Chondrocyte (in vitro differentiated cells): ENCODE results near the gene LACTBL1. TPM values are rescaled to one million over a fixed set of nuclear protein-coding genes. Genes with fewer than 3 reads are reported as not detected.
"Not testable (repeated sequence)": the region's sequence is repeated elsewhere in the genome, so short reads cannot be mapped to it uniquely, and the experiment has no call there.

Experiments
- DNase-seq: peaks from one replicate; pipeline ENCODE4 v3.0.0; 2021; ENCODE audit warnings: mixed read lengths, low spot score
- H3K27ac Mint-ChIP-seq: one replicate; pipeline ENCODE4 v1.8.0; 2021; ENCODE audit warnings: mild to moderate bottlenecking, moderate library complexity, mixed read lengths; ENCODE audit not compliant: unreplicated experiment
- H3K27me3 Mint-ChIP-seq: 2 replicates; pipeline ENCODE4 v1.8.0; 2021; ENCODE audit warnings: low read depth, mixed read lengths
- H3K36me3 Mint-ChIP-seq: 2 replicates; pipeline ENCODE4 v1.8.0; 2021; ENCODE audit warnings: low read depth, mixed read lengths
- H3K4me1 Mint-ChIP-seq: 2 replicates; pipeline ENCODE4 v1.8.0; 2021; ENCODE audit warnings: low read depth, mild to moderate bottlenecking, mixed read lengths
- H3K4me3 Mint-ChIP-seq: one replicate; pipeline ENCODE4 v1.8.0; 2021; ENCODE audit warnings: mild to moderate bottlenecking, moderate library complexity, mixed read lengths; ENCODE audit not compliant: unreplicated experiment
- H3K9me3 Mint-ChIP-seq: 2 replicates; pipeline ENCODE4 v1.8.0; 2021; ENCODE audit warnings: low read depth, mixed read lengths
- total RNA-seq: library from RNA; stranded (reverse); gene quantifications from 3 replicates; pipeline ENCODE4 v1.2.1, GENCODE V29; 2021
- TF ChIP-seq, protein P1 (sequence below): fragments of 200-600 bp; sonication (generic); IDR thresholded peaks from 2 replicates; pipeline ENCODE4 v1.5.0; 2021; ENCODE audit warnings: antibody characterized with exemption, mild to moderate bottlenecking, moderate library complexity

LACTBL1 gene
- total RNA-seq, 1 donor from 2014 or later: not detected

DNA sequence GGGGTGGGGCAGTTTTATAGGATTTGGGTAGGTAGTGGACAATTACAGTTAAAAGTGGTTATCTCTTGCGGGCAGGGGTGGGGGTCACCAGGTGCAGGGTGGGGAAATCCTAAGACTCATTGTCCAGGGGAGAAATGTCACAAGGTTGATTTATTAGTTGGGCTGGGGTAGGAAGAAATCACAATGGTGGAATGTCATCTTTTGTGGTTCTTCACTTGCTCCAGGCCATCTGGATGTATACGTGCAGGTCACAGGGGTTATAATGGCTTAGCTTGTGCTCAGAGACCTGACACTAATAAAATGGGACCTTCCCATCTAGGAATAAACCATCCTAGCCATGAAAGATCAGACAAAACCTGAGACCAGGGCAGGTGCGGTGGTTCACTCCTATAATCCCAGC is 31.4 kb upstream of the LACTBL1 start:
- no peaks in the 10 kb centered on the region for H3K9me3 Mint-ChIP-seq
- no peaks in the 10 kb centered on the region for H3K36me3 Mint-ChIP-seq
- no peaks in the 10 kb centered on the region for H3K4me1 Mint-ChIP-seq
- no peak for DNase-seq
- TF ChIP-seq, protein P1, sequence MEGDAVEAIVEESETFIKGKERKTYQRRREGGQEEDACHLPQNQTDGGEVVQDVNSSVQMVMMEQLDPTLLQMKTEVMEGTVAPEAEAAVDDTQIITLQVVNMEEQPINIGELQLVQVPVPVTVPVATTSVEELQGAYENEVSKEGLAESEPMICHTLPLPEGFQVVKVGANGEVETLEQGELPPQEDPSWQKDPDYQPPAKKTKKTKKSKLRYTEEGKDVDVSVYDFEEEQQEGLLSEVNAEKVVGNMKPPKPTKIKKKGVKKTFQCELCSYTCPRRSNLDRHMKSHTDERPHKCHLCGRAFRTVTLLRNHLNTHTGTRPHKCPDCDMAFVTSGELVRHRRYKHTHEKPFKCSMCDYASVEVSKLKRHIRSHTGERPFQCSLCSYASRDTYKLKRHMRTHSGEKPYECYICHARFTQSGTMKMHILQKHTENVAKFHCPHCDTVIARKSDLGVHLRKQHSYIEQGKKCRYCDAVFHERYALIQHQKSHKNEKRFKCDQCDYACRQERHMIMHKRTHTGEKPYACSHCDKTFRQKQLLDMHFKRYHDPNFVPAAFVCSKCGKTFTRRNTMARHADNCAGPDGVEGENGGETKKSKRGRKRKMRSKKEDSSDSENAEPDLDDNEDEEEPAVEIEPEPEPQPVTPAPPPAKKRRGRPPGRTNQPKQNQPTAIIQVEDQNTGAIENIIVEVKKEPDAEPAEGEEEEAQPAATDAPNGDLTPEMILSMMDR: no peak
- H3K27me3 Mint-ChIP-seq: no peaks in the 10 kb centered on the region
- no peak overlapping the region for H3K4me3 Mint-ChIP-seq
- H3K27ac Mint-ChIP-seq: no peak overlapping the region

DNA sequence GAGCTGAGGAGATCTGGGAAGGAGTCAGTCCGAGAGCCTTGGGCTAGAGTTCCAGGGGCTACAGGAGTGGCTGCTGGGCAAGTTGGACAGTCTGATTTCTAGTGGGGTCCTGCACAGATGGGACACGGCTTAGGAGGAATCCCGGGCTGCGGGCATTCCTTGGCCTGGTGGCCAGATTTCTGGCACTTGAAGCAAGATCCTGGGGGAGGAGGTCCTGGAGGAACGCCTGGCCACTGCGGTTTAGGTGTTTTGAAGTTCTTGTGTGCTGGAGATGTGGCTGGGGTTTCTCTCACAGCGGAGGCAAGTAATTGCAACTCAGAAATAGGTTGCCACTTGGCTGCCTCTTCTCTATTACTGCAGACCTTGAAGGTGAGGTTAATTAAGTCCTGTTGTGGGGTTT is 29.6 kb upstream of the LACTBL1 start:
- not testable (repeated sequence) for H3K27me3 Mint-ChIP-seq, H3K9me3 Mint-ChIP-seq, DNase-seq, H3K4me1 Mint-ChIP-seq, H3K36me3 Mint-ChIP-seq, H3K27ac Mint-ChIP-seq, H3K4me3 Mint-ChIP-seq

DNA sequence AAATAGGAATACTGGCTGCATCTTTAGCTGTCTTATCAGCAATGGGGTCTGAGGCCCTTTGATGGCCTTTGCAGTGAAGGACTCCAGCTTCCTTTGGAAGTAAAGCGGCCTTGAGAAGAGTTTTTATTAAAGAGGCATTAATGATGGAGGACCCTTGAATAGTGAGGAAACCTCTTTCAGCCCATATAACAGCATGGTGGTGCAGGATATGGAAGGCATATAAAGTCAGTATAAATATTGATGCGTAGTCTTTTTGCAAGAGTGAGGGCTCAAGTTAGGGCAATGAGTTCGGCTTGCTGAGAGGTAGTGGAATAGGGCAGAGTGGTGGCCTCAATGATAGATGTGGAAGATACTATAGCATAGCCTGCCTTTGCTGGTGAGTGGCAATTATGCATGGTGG is 27.5 kb upstream of the LACTBL1 start:
- not testable (repeated sequence) for H3K27ac Mint-ChIP-seq, H3K4me1 Mint-ChIP-seq, H3K36me3 Mint-ChIP-seq, H3K4me3 Mint-ChIP-seq, H3K9me3 Mint-ChIP-seq, H3K27me3 Mint-ChIP-seq, DNase-seq

DNA sequence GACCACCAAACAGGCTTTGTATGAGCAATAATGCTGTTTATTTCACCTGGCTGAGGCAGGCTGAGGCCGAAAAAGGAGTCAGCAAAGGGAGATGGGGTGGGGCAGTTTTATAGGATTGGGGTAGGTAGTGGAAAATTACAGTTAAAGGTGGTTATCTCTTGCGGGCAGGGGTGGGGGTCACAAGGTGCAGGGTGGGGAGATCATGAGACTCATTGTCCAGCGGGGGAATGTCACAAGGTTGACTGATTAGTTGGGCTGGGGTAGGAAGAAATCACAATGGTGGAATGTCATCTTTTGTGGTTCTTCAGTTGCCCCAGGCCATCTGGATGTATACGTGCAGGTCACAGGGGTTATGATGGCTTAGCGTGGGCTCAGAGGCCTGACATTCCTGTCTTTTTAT is 24.9 kb upstream of the LACTBL1 start:
- not testable (repeated sequence) for DNase-seq, H3K4me3 Mint-ChIP-seq, H3K27ac Mint-ChIP-seq, H3K4me1 Mint-ChIP-seq, H3K27me3 Mint-ChIP-seq, H3K9me3 Mint-ChIP-seq, H3K36me3 Mint-ChIP-seq

DNA sequence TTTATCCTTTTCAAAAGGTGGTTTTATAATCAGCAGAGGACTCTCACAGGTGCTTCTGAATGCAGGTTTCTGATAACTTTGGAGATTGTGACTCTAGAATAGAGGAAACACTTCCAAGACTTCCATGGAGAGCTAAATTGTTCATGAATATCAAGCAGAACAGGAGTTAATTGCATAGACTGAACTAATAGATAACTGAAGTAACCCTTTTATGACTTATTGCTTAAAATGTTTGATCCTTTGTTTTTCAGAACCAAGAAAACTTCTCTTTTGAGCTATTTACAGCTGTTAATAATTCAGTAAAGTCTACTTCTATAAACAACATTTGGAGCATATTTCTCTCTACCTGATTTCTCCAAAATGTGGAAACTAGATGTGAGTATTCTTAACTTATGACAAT is 23.1 kb upstream of the LACTBL1 start:
- Mint-ChIP-seq H3K9me3 (peaks cover 5% of the 10 kb centered on the region), H3K4me1 (no peaks in the 10 kb centered on the region), H3K4me3 (no peak overlapping the region), H3K27ac (no peak overlapping the region), H3K36me3 (peaks cover 3% of the 10 kb centered on the region), H3K27me3 (no peaks in the 10 kb centered on the region)
- no peak for DNase-seq
- TF ChIP-seq, protein P1: no peak

DNA sequence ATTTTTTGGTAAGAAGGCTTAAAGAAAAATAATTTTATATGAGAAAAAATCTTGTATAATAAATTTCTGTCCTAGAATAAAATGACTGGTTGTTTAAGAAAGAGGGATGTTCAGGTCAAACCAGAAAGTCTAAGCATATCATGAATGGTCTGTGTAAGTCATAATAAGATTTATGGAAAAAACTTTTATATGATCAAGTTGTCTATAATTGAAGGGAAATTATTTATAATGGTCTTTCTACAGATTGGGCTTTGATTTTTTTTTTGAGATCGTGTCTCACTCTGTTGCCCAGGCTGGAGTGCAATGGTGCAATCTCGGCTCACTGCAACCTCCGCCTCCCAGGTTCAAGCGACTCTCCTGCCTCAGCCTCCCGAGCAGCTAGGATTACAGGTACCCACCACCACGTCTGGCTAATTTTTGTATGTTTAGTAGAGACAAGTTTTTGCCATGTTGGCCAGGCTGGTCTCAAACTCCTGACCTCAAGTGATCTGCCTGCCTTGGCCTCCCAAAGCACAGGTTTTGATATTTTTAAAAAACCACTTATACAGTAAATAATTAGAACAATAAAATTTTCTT is 20.6 kb upstream of the LACTBL1 start:
- H3K27ac Mint-ChIP-seq, H3K36me3 Mint-ChIP-seq, H3K4me1 Mint-ChIP-seq, DNase-seq, H3K27me3 Mint-ChIP-seq, H3K9me3 Mint-ChIP-seq, H3K4me3 Mint-ChIP-seq: not testable (repeated sequence)

DNA sequence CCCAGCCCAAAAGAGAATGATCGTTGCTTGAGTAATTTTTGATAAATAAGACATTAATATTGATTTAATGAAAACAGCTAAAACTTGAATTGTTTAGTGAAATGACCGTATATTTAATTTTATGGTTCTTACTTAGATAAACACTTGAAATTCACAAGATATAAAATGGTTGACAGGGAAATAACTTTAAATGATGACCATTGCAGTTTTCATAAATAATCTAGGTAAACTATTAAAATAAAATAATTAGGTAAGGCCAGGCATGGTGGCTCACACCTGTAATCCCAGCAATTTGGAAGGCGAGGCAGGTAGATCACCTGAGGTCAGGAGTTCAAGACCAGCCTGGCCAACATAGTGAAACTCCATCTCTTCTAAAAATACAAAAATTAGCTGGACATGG is 19.7 kb upstream of the LACTBL1 start:
- DNase-seq, H3K9me3 Mint-ChIP-seq, H3K36me3 Mint-ChIP-seq, H3K27me3 Mint-ChIP-seq, H3K27ac Mint-ChIP-seq, H3K4me3 Mint-ChIP-seq, H3K4me1 Mint-ChIP-seq: not testable (repeated sequence)

DNA sequence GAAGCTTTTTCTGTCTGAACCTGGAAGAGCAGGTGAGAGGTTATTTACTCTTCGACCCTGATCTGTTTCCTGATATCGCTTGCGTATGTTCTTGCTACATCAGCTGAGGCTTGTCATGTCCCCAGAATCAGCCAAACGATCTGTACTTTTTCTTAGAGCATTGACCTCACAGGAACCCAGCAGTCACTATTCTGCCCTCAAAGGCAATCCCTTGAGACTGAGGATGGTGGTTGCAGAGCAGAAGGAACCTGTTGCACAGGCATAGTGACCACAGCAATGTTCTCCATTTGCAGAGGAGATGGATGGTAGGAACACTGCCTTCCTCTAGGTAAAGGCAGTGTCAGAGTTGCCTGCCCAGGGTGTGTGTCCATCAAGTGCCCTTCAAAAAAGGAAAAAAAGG is 11.3 kb upstream of the LACTBL1 start:
- no peak for DNase-seq
- Mint-ChIP-seq H3K4me1 (no peaks in the 10 kb centered on the region), H3K27ac (no peak overlapping the region), H3K27me3 (no peaks in the 10 kb centered on the region), H3K9me3 (no peaks in the 10 kb centered on the region), H3K36me3 (no peaks in the 10 kb centered on the region), H3K4me3 (no peak overlapping the region)
- TF ChIP-seq, protein P1: no peak

DNA sequence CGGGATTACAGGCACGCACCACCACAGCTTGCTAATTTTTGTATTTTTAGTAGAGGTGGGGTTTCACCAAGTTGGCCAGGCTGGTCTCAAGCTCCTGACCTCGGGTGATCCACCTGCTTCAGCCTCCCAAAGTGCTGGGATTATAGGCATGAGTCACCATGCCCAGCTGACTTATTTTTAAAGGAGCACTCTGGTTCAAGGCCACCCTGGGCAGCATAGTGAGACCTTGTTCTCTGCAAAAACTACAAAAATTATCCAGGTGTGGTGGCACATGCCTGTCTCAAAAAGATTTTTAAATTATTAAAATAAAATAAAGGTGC is 7.8 kb upstream of the LACTBL1 start:
- H3K4me3 Mint-ChIP-seq, H3K27me3 Mint-ChIP-seq: not testable (repeated sequence)

More for the DNA sequence above, 7.8 kb upstream of the LACTBL1 start:
- H3K27ac Mint-ChIP-seq, DNase-seq, H3K9me3 Mint-ChIP-seq, H3K36me3 Mint-ChIP-seq: not testable (repeated sequence)
- H3K4me1 Mint-ChIP-seq: peaks cover 11% of the 10 kb centered on the region
